ENCODE results near the gene NEFH.
"Not testable (repeated sequence)": the region's sequence is repeated elsewhere in the genome, so short reads cannot be mapped to it uniquely, and the experiment has no call there.

Gene NEFH

DNA sequence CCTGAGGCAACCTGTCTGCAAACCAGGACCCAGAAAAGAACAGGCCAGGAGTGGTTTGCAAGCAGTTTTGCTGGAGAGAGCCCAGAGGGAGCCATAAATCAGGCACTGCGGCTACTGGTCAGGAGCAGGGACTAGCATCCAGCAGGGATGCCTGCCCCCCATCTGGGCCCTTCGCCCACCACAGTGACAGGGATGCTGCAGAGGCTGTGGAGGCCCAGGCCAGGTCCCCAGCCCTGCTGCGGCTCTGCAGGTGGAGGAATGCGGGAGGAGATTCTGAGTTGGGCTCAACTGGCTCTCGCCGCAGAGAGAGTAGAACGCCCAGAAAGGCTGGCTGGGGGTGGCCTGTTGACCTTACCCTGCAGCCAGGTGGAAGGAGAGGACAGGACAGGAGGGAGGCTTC is 16.4 kb upstream of the NEFH start:
- no peak for DNase-seq

DNA sequence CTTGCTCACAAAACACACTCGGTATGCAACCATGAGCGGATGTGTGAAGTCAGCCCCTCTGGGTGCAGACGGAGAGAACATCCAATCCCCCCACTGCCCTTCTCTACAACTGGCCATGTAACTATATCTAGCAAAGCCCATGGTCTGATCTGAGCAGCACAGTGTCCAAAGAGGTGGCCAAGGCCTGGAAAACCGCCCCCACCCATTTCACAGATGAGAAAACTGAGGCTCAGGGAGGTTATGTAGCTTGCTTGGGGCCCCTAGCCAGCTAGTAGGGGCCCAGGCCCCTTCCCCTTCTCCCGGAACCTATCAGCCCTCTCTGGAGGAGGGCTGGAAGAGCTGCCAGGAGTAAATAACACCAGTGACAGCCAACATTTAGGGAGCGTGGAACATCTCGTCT is 15.4 kb upstream of the NEFH start:
- DNase-seq = no peak

DNA sequence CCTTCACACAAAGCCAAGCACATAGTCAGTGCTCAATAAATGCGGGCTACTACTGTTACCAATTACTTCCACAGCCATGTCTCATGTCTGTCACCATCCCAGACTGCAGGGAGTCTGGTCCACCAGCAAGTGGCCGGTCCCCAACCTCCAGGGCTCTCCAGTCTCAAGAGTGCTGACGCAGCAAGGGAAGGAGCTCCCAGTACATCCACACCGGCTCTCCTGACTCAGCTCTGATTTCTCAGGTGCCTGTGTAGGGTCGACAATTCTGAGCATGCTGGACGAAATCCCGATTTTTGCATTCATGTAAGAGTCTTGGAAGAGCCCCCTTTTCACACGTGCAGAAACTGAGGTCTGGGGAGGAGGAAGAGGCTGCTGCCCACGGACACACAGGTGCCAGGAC is 10.3 kb upstream of the NEFH start:
- DNase-seq = no peak

DNA sequence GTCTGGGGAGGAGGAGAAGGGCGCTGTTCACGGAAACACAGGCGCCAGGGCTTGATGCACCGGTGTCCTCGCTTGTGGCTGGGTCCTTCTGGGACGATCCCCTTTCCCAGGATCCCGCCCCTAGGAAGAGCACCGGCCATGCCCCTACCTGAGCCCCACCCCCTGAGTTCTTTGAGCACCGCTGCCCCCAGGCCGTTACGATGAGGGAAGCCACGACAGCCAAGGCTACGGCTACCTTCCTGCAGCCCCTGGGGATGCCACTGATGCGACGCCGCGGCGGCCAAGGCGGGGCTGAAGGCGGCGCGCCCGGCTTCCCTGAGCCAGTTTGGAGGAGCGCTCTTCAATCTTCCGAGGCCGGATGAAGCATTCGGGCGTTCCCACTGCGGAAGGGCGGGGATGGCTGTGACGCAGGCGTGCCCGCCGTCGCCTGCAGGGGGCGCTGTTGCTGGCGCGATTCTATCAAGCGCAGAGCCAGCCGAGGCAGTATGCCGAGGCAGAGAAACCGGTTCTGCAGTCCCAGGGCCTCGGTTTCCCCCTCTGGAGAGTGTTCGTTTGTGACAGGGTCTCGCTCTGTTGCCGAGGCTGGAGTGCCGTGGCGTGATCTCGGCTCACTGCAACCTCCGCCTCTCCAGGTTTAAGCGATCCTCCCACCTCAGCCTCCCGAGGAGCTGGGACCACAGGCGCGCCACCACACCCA is 9.7 kb upstream of the NEFH start:
- DNase-seq = no peak

DNA sequence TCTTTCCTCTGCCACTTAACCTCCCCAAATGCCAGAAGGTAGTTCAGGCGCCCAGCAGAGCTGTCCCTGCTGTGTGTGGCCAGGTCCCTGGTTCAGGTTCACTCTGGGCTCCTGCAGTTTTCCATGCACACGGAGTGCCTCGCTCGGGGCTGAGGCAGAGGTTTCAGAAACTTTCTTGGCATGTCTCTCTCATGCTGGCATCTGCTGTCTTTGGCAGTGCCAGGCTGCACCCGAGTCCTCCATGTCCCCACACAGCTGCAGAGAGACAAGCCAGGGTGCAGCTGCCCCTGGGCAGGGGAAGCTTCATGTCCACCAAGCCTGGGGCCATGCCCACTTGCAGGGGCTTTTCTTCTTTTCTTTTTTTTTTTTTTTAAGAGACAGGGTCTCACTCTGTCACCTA is 7.0 kb upstream of the NEFH start:
- DNase-seq = no peak

DNA sequence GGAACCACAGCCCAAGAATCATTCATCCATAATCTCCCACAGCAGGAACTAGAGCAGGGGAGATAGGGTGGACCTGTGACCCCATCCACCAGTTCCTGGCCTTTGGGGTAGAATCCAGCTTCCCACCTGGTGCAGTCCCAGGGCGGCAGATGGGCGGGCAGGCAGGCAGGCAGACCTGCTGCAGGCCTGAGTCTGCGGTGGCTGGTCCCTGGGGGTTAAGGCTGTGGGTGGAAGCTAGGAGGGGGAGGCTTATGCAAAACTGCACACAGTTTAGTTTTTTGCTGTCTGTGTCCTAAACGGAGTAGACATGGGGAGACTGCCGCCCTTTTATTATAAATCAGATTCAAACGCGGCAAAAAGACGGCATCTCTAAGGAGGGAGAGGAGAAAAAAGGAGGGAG is 4.5 kb upstream of the NEFH start:
- no peak for DNase-seq

DNA sequence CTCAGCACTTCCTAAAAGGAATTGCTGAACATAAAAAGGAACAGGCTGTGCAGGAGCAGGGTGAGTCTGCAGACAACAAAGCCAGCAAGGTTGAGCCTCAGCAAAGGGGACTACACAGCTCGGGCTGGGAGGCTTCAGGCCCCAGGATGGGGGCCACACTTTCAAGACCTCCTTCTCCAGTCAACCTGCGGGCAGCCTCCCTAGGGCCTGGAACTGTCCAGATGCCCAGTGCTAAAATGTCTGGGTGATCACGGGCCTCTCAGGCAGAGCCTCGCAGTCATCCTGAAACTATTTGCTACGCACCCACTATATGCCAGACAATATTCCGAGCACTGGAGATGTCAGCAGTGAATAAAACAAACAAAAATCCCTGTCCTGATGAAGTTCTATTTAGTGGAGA is 3.9 kb upstream of the NEFH start:
- DNase-seq = no peak

DNA sequence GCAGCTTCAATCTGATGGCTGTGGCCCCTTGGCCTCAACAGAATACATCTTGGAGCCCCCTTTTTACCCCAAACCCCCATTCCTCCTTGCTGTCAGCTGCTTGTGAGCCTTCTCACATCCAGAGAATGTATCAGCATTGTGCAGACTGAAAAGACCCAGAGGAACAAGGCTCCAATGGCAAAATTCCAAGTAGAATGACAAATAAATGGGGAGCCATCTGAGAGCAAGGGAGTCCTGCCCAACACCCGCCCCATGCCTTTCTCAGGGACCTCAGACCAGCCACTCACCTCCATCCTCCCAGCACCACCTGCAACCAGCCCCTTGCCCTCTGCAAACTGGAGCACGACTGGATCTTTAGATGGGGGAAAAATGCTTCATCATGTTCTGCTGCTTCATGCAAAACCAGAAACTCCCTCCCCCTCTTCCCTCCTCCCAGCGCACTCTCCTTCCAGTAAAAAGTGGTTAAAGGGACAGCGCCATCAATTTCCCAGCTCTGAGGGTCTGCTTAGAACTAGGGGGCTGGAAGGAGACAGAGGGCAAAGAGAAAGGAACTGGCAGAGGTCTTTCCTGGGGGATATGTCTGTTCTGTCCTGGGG is 2.2 kb upstream of the NEFH start:
- no peak for DNase-seq

DNA sequence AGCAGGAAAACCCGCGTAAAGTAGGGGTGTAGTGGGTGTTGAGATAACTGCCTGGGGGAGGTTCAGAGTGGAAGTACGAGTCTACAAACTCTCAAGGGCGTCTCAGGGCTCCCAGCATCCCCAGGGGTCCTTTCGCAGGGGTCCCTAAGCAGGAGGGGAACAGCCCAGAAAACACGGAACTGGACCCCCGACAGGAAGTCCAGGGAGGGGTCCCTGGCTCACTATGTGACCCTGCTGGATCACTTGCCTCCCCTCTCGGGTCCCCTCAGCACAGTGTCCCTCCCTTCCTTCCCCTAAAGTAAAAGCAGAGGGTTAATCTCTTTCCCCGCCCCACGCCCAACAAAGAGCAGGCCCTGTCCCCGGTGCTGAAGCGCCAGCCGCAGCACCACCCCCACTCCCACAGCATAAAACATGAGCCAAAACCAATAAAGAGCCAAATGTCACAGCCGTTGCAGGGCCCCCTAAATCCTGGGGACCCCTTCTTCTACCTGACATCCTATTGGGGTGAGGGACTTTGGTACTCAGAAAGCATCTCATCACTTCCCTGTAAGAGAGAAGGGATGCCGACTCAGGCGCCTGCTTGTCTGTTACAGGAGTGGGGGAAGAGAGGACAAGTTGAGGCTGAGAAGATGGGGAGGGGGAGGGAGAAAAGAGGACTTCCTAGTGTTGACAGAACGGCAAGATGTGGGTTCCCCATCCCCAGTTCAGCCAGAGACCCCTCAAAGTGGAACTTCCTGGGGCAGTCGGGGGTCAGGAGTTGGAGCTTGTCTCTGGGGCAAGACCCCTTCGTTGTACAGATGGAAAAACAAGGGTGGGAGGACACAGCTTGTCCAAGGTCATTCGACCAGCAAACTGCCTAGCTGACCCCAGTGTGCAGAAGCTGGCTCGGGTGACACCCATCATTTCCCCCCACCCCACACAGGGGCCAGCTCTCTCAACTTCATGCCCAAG is 1.4 kb upstream of the NEFH start:
- no peak for DNase-seq

DNA sequence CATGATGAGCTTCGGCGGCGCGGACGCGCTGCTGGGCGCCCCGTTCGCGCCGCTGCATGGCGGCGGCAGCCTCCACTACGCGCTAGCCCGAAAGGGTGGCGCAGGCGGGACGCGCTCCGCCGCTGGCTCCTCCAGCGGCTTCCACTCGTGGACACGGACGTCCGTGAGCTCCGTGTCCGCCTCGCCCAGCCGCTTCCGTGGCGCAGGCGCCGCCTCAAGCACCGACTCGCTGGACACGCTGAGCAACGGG is 169 bp downstream of the NEFH start:
- no peak for DNase-seq

DNA sequence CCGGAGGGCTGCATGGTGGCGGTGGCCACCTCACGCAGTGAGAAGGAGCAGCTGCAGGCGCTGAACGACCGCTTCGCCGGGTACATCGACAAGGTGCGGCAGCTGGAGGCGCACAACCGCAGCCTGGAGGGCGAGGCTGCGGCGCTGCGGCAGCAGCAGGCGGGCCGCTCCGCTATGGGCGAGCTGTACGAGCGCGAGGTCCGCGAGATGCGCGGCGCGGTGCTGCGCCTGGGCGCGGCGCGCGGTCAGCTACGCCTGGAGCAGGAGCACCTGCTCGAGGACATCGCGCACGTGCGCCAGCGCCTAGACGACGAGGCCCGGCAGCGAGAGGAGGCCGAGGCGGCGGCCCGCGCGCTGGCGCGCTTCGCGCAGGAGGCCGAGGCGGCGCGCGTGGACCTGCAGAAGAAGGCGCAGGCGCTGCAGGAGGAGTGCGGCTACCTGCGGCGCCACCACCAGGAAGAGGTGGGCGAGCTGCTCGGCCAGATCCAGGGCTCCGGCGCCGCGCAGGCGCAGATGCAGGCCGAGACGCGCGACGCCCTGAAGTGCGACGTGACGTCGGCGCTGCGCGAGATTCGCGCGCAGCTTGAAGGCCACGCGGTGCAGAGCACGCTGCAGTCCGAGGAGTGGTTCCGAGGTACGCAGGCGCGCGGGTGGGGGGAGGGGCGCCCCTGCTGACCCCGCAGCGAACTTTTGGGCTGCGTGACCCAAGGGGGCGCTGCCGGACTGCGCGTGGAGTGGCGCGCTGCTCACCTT is 670 bp downstream of the NEFH start:
- no peak for DNase-seq

DNA sequence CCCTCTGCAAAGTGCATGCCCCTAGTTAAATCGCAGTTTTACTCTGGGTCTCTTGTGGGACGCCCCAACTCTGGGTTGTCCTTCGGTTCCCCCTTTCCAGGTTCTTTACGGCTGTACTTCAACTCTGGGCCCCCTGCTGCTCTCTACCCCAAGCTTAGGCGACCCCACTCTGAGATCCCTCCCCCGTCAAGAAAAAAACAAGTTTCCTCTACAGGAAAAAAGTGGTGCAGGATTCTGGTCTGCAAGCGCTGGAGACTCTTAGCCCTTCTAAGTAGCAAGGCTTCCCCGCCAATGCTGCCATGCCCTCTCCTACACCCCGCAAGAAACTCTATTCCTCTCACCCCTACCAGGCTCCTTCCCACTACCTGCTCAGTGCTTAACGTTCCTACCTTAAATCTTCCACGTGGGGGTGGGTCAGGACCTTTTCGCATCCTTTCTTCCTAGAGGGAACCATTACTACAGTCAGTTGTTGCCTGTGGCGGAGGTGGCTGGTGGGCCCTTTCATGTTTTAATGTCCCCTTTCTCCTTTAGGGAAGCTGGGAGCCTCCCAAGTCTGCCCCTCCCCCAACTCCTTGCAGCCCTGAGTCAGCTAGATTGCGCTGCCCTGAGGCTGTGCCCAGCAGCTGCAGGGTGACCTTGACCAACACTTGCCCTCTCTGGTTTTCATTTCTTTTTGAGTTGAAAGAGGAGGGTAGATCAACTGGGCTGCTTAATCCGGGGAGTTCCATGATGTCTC is 1.4 kb downstream of the NEFH start:
- no peak for DNase-seq

DNA sequence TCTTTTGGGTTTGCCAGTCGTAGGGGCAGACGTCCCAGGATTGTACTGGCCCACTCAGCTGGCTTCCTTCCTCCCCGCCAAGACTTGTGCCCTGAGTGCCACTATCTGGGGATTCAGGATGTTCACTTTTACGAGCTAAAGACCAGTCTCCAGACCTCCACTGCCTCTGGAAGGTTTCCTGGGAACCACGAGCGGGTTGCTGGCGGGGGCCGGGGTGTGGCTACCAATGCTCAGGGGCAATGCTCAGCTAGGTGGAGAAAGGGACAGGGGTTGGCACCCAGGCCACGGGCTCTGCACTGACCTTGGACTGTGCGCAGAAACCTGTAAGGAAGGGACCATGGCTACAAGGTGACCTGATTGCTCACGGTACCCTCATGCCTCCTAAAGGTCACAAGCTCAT is 2.2 kb downstream of the NEFH start:
- no peak for DNase-seq

DNA sequence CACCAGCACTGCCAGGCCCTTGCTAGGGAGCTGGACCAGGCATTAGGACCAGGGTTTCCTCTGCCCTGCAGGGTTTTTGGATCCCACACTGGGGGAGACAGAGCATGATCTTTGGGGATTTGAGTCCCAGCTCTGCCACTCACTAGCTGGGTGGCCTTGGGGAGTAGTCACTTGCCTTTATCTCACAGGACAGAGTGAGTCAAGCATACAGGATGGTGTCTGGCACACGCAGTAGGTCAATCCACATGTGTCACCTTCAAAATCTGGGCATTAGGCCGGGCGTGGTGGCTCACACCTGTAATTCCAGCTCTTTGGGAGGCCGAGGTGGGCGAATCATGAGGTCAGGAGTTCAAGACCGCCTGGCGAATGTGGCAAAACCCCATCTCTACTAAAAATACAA is 2.7 kb downstream of the NEFH start:
- no peak for DNase-seq

DNA sequence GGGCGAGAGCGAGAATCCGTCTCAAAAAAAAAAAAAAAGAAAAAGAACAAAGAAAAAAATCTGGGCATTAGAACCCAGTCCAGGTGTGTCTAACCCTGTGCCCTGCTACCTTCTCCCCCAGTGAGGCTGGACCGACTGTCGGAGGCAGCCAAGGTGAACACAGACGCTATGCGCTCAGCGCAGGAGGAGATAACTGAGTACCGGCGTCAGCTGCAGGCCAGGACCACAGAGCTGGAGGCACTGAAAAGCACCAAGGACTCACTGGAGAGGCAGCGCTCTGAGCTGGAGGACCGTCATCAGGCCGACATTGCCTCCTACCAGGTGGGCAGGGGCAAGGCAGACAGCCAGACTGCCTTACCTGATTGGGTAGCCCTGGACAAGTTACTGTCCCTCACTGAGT is 3.2 kb downstream of the NEFH start:
- DNase-seq = no peak

DNA sequence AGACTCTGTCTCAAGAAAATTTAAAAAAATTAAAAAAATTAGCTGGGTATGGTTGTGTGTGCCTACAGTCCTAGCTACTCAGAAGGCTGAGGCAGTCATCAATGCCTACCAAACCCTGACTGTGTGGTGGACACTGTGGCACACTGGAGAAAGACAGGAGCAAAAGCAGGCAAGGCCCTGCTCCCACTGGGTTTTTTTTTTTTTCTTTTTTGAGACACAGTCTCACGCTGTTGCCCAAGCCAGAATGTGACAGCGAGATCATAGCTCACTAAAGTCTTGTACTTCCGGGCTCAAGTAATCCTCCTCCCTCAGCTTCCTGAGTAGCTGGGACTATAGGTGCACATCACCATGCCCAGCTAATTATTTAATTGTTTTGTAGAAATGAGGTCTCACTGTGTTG is 4.6 kb downstream of the NEFH start:
- no peak for DNase-seq

DNA sequence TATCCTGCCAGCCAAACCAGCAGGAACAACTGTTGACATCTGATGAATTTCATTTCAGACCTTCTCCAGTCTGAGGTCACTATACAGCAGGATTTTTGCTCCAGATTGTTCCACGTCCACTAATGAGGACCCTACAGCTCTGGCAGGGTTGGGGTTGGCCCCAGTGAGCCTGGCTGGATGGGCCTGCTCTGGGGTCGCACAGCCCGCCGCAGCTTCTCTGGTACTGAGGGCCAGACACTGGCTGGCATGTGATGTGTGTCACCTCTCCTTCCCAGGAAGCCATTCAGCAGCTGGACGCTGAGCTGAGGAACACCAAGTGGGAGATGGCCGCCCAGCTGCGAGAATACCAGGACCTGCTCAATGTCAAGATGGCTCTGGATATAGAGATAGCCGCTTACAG is 5.4 kb downstream of the NEFH start:
- no peak for DNase-seq

DNA sequence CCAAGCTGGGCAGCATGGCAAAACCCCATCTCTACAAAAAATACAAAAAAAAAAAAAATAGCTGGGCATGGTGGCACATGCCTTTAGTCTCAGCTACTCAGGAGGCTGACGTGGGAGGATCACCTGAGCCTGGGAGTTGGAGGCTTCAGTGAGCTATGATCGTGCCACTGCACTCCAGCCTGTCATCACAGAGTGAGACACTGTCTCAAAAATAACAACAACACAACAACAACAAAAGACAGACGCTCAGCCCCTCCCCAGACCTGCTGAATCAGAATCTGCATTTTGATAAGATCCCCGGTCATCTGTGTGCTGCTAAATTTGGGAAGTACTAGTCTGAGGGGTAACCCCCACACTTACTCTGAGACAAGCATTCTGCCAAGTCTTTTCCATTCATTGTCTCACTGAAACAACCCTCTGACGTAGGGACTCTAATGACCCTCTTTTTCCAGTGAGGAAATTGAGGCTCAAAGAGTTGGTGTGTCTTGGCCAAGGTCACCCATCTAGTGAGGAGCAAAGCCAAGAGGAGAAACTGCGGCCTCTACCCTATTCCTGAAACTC is 7.5 kb downstream of the NEFH start:
- no peak for DNase-seq

DNA sequence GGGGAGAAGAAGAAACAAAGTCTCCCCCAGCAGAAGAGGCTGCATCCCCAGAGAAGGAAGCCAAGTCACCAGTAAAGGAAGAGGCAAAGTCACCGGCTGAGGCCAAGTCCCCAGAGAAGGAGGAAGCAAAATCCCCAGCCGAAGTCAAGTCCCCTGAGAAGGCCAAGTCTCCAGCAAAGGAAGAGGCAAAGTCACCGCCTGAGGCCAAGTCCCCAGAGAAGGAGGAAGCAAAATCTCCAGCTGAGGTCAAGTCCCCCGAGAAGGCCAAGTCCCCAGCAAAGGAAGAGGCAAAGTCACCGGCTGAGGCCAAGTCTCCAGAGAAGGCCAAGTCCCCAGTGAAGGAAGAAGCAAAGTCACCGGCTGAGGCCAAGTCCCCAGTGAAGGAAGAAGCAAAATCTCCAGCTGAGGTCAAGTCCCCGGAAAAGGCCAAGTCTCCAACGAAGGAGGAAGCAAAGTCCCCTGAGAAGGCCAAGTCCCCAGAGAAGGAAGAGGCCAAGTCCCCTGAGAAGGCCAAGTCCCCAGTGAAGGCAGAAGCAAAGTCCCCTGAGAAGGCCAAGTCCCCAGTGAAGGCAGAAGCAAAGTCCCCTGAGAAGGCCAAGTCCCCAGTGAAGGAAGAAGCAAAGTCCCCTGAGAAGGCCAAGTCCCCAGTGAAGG is 9.2 kb downstream of the NEFH start:
- DNase-seq = not testable (repeated sequence)

DNA sequence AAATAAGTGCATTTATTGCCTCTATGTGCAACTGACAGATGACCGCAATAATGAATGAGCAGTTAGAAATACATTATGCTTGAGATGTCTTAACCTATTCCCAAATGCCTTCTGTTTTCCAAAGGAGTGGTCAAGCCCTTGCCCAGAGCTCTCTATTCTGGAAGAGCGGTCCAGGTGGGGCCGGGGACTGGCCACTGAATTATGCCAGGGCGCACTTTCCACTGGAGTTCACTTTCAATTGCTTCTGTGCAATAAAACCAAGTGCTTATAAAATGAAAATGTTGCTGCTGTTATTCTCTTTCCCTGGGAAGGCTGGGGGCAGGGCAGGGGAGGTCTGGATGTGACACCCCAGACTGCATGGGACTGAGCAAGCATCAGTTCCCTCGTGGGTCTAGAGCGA is 11.0 kb downstream of the NEFH start:
- no peak for DNase-seq

DNA sequence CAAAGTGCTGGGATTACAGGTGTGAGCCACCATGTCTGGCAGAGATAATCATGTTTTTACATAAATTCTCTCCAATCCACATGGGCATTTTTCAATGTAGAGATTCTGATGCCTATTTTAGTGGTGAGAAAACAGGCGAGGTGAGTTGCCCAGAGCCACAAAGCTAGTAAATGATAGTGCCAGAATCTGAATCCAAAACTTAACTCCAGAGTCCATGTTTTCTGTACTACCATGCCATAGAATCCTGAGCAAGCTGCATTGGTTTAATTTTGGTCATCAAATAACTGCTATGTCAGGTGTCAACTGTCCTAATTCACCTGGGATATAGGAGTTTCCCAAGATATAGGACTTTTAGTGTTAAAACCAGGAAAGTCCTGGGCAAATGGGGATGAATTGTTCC is 13.6 kb downstream of the NEFH start:
- DNase-seq = no peak

DNA sequence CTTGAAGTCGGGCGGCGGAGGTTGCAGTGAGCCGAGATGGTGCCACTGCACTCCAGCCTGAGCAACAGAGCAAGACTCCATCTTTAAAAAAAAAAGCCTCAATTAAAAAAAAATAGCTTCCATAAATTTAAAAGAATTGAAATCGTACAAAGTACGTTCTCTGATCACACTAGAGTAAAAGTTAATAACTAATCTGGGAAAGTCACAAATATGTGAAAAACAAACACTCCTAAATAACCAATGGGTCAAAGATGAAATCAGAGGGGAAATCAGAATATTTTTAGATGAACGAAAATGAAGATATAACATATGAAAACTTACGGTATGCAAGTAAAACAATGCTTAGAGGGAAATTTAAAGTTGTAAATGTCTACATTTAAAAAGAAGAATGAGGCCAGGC is 19.8 kb downstream of the NEFH start:
- no peak for DNase-seq

Data from NCI-H524 treated with DMSO at 0.1 percent for 48 hours (cell line).